ENCODE data around the gene MYO1D. TPM values are rescaled to one million over a fixed set of nuclear protein-coding genes. Genes with fewer than 3 reads are reported as not detected.

MYO1D gene
- total and polyA plus RNA-seq, 2 of the 13 experiments (the other 11 are each of a cell fraction or from before 2014, with no cell fraction given): 13.2 to 17.3 TPM

DNA sequence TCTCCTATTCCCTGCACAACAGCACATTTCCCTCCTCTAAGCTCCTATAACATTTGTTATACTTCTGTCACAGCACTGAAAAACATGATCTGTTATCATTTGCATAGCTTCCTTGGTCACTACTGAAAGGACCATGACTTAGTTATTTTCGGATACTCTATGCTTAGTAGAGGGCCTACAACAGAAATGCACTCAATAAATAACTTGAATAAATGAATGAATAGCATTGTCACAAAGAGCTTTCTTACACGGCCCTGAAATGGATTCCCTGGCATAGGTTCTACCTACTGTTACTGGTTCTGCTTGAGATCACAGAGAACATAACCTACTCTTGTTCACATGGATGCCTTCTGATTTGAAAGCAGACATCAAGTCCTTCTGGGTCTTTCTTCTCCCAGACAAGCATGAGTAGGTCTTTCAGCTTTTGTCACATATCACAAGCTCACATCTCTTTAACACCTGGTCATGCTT is 41.6 kb downstream of the MYO1D start (continued):
- TF ChIP-seq ZNF318 (CRISPR knock-in tag; IDR thresholded peaks at IDR 0.05) (no peak), ZNF350 (CRISPR knock-in tag; IDR thresholded peaks at IDR 0.05; ENCODE audit: borderline replicate concordance, low read depth) (no peak)

- no peak overlapping the region for H3K9ac ChIP-seq (ENCODE audit: insufficient read depth, low read depth, low read length)
- H3K4me3 ChIP-seq (replicated peaks in 1 of 3; ENCODE audit: insufficient read depth in 1 of 3, low read depth in 2 of 3, low read length in 3 of 3): no peak overlapping the region
- no peak for FAIRE-seq
- intact Hi-C loops (cut with micrococcal nuclease; ENCODE audit: unreplicated experiment) (no loop called here), in situ Hi-C loops (cut with HindIII; ENCODE audit: extremely low pct_ligation_motif_present, low pct_unique_long_range_greater_than_20kb) (no loop called here)
- no peaks in the 10 kb centered on the region for H3K36me3 ChIP-seq (replicated peaks in 1 of 2; ENCODE audit: control insufficient read depth in 1 of 2, insufficient read depth in 2 of 2, low read length in 2 of 2)
- no peak for DNase-seq (ENCODE audit: low spot score)
- no peak overlapping the region for H3K27ac ChIP-seq (ENCODE audit: extremely low read length, insufficient read depth, low read length)
- no peaks in the 10 kb centered on the region for H3K9me3 ChIP-seq (ENCODE audit: low read length)
- peaks cover 21% of the 10 kb centered on the region for H3K4me1 ChIP-seq (ENCODE audit: insufficient read depth, low read length)
- H4K20me1 ChIP-seq (ENCODE audit: insufficient read depth, low read length): no peaks in the 10 kb centered on the region
- BruUV-seq (replicated peaks): no TSS peak
- no peak overlapping the region for H2AFZ ChIP-seq (ENCODE audit: low read length)
- WGBS (ENCODE audit: low lambda C conversion rate): 95% methylated on average over 2 of the region's 2 CpGs
- POLR2A ChIA-PET: no interaction called here
- no peak overlapping the region for H3K4me2 ChIP-seq (ENCODE audit: low read depth, low read length)
- H3K27me3 ChIP-seq (ENCODE audit: control insufficient read depth in 1 of 2, insufficient read depth in 2 of 2, low read length in 2 of 2): no peaks in the 10 kb centered on the region
- no peak for ATAC-seq
- CTCF ChIA-PET (ENCODE audit: low intra/inter-chr PET ratio, low total read pairs): no interaction called here
- H3K79me2 ChIP-seq (ENCODE audit: insufficient read depth, low read length): peaks cover 4% of the 10 kb centered on the region
- TF ChIP-seq HBP1 (CRISPR knock-in tag; IDR thresholded peaks at IDR 0.05; ENCODE audit: low read depth) (no peak), ELF4 (CRISPR knock-in tag; IDR thresholded peaks at IDR 0.05; ENCODE audit: borderline replicate concordance) (no peak), KLF9 (CRISPR knock-in tag; IDR thresholded peaks at IDR 0.05; ENCODE audit: low read depth) (no peak), FOXC1 (CRISPR knock-in tag; IDR thresholded peaks at IDR 0.05; ENCODE audit: borderline replicate concordance) (no peak), SRSF9 (IDR thresholded peaks at IDR 0.05; ENCODE audit: borderline replicate concordance, insufficient read depth, low read depth, low read length, poor library complexity, severe bottlenecking) (no peak), ZNF564 (CRISPR knock-in tag; IDR thresholded peaks at IDR 0.05) (no peak), ZNF768 (CRISPR knock-in tag; IDR thresholded peaks at IDR 0.05) (no peak), ONECUT2 (CRISPR knock-in tag; IDR thresholded peaks at IDR 0.05) (no peak), ZNF784 (CRISPR knock-in tag; IDR thresholded peaks at IDR 0.05; ENCODE audit: borderline replicate concordance) (no peak)
Measured at GRCh38 chr17:32834104-32834503, 42.8 kb downstream of the MYO1D start.

Data from HepG2 (cell line).